ENCODE data around the gene FAM200B. TPM values are rescaled to one million over a fixed set of nuclear protein-coding genes. Genes with fewer than 3 reads are reported as not detected.

The FAM200B gene
- total RNA-seq, 1 donor from 2014 or later: 58.3 TPM

DNA sequence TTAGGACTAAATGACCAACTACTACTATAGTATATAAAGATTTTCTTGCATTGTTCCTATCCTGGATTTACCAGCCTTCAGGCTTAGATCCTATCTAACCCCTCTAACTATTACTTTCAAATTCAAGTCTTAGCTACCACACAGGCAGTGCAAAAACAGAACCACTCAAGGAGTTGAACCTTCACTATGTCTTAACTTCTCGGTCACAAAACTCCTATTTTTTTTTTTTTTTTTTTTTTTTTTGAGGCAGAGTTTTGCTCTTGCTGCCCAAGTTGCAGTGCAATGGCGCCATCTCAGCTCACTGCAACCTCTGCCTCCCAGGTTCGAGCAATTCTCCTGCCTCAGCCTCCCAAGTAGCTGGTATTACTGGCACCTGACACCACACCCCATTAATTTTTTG is 6.3 kb upstream of the FAM200B start:
- Histone ChIP-seq H3K36me3 (no peaks in the 10 kb centered on the region), H3F3A (ENCODE audit: low read depth) (no peaks in the 10 kb centered on the region), H3K4me1 (peaks cover 16% of the 10 kb centered on the region), H3K9ac (no peak overlapping the region), H3K79me2 (ENCODE audit: low read depth) (peaks cover 99% of the 10 kb centered on the region), H3K27ac (no peak overlapping the region), H3K27me3 (no peaks in the 10 kb centered on the region), H3K4me2 (no peak overlapping the region), H2AFZ (replicated peaks) (no peak overlapping the region), H4K20me1 (ENCODE audit: low read depth) (no peaks in the 10 kb centered on the region), H3K4me3 (no peak overlapping the region), H3K9me3 (ENCODE audit: low read depth) (no peaks in the 10 kb centered on the region)
- TF ChIP-seq EZH2phosphoT487 (IDR thresholded peaks at IDR 0.05): no peak
- TF ChIP-seq EZH2 (IDR thresholded peaks at IDR 0.05): no peak
- TF ChIP-seq, protein P1, sequence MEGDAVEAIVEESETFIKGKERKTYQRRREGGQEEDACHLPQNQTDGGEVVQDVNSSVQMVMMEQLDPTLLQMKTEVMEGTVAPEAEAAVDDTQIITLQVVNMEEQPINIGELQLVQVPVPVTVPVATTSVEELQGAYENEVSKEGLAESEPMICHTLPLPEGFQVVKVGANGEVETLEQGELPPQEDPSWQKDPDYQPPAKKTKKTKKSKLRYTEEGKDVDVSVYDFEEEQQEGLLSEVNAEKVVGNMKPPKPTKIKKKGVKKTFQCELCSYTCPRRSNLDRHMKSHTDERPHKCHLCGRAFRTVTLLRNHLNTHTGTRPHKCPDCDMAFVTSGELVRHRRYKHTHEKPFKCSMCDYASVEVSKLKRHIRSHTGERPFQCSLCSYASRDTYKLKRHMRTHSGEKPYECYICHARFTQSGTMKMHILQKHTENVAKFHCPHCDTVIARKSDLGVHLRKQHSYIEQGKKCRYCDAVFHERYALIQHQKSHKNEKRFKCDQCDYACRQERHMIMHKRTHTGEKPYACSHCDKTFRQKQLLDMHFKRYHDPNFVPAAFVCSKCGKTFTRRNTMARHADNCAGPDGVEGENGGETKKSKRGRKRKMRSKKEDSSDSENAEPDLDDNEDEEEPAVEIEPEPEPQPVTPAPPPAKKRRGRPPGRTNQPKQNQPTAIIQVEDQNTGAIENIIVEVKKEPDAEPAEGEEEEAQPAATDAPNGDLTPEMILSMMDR (IDR thresholded peaks at IDR 0.05): no peak
- peaks cover 10% of the 10 kb centered on the region for H3K9me3 Mint-ChIP-seq
- H3K27me3 Mint-ChIP-seq (ENCODE audit: insufficient read depth, low read depth): no peaks in the 10 kb centered on the region
- H3K4me1 Mint-ChIP-seq: peaks cover 7% of the 10 kb centered on the region
- no peak for DNase-seq (ENCODE audit: low spot score)
- no peak overlapping the region for H3K27ac Mint-ChIP-seq
- peaks cover 36% of the 10 kb centered on the region for H3K36me3 Mint-ChIP-seq
- no peak overlapping the region for H3K4me3 Mint-ChIP-seq

DNA sequence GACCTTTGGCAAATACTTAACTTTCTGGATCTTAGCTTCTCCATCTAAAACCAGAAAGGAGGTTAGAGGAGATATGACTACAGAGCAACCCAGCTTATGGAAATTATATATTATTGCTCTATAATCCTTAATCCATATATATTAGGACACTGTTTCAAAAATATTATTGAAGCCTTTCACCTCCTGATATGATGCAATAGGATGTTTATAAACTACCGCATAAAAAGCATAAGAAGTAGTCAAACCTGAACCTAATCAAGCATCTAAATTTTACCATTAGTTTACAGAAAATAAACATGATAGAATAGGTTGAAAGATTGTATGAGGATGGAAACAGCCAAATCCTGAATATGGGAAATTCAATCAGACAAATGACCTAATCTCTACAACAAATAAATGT is 5.6 kb upstream of the FAM200B start:
- Mint-ChIP-seq H3K27ac (no peak overlapping the region), H3K27me3 (ENCODE audit: insufficient read depth, low read depth) (no peaks in the 10 kb centered on the region)

DNA sequence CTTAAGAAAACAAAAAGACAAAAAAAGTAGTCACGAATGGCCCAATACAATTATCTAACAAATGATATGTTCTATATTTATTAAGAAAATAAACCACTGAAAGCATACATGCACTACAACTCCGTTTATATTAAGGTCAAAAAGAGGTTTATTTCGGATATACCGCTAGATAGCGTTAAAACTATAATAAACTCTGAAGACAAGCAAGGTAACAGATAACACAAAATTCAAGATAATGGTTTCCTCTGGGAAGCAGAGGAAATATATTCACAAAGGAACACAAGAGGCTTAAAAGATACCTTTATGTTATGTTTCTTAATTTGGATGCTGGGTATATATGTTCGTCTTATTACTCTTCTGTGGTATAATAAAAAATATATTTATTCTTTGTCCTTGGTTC is 4.7 kb upstream of the FAM200B start:
- no peaks in the 10 kb centered on the region for H3K27me3 ChIP-seq
- H3K36me3 ChIP-seq: no peaks in the 10 kb centered on the region
- H2AFZ ChIP-seq (replicated peaks): no peak overlapping the region
- H3K79me2 ChIP-seq (ENCODE audit: low read depth): peaks cover 94% of the 10 kb centered on the region
- H3K9me3 ChIP-seq (ENCODE audit: low read depth): no peaks in the 10 kb centered on the region
- H3K36me3 Mint-ChIP-seq: peaks cover 29% of the 10 kb centered on the region
- no peak overlapping the region for H3K4me3 Mint-ChIP-seq
- DNase-seq (ENCODE audit: low spot score): no peak
- H3K4me3 ChIP-seq: no peak overlapping the region
- H3K9ac ChIP-seq: no peak overlapping the region
- peaks cover 16% of the 10 kb centered on the region for H3K4me1 ChIP-seq
- peaks cover 7% of the 10 kb centered on the region for H3K4me1 Mint-ChIP-seq
- H3K4me2 ChIP-seq: no peak overlapping the region
- H3K27me3 Mint-ChIP-seq (ENCODE audit: insufficient read depth, low read depth): no peaks in the 10 kb centered on the region
- no peak overlapping the region for H3K27ac ChIP-seq
- TF ChIP-seq, protein P1 (IDR thresholded peaks at IDR 0.05): no peak
- H3F3A ChIP-seq (ENCODE audit: low read depth): peaks cover 13% of the 10 kb centered on the region
- peaks cover 10% of the 10 kb centered on the region for H3K9me3 Mint-ChIP-seq
- H3K27ac Mint-ChIP-seq: no peak overlapping the region
- no peaks in the 10 kb centered on the region for H4K20me1 ChIP-seq (ENCODE audit: low read depth)

More for the DNA sequence above, 5.6 kb upstream of the FAM200B start:
- DNase-seq (ENCODE audit: low spot score): no peak
- Histone ChIP-seq H3K4me1 (peaks cover 16% of the 10 kb centered on the region), H3K27ac (no peak overlapping the region), H3K27me3 (no peaks in the 10 kb centered on the region), H3K9ac (no peak overlapping the region), H3K36me3 (no peaks in the 10 kb centered on the region), H3K4me2 (no peak overlapping the region), H2AFZ (replicated peaks) (no peak overlapping the region), H3K9me3 (ENCODE audit: low read depth) (no peaks in the 10 kb centered on the region), H3F3A (ENCODE audit: low read depth) (peaks cover 7% of the 10 kb centered on the region), H3K79me2 (ENCODE audit: low read depth) (peaks cover 100% of the 10 kb centered on the region), H4K20me1 (ENCODE audit: low read depth) (no peaks in the 10 kb centered on the region), H3K4me3 (no peak overlapping the region)
- Mint-ChIP-seq H3K9me3 (peaks cover 10% of the 10 kb centered on the region), H3K4me3 (no peak overlapping the region), H3K4me1 (peaks cover 7% of the 10 kb centered on the region), H3K36me3 (peaks cover 36% of the 10 kb centered on the region)
- TF ChIP-seq, protein P1 (IDR thresholded peaks at IDR 0.05): no peak
- TF ChIP-seq EZH2phosphoT487 (IDR thresholded peaks at IDR 0.05) (no peak), EZH2 (IDR thresholded peaks at IDR 0.05) (no peak)

Data from neural progenitor cell (in vitro differentiated cells).